ENCODE results near the gene SAG.

- TF ChIP-seq POLR2A (IDR thresholded peaks at IDR 0.05) (no peak), CTCF (IDR thresholded peaks at IDR 0.05) (no peak)
Observed at GRCh38 chr2:233329489-233330135, 22.0 kb downstream of the SAG start.
